Parathyroid adenoma (tissue), 2 donors: ENCODE measurements around the gene TUSC2.
A peak's percentile ranks its signal among the peaks of the same experiment; 100 is the strongest.

Source experiments
- H2AFZ ChIP-seq: fragments of 300-600 bp; sonication (generic); one replicate; pipeline ENCODE4 v1.7.0; 2017; ENCODE audit warnings: antibody characterized with exemption, mild to moderate bottlenecking
- H3K27ac ChIP-seq: fragments of 300-600 bp; sonication (generic); one replicate; pipeline ENCODE4 v1.7.0; 2017
- H3K27me3 ChIP-seq: fragments of 300-600 bp; sonication (generic); one replicate; pipeline ENCODE4 v1.7.0; 2017; ENCODE audit warnings: low read length; ENCODE audit not compliant: control insufficient read depth, insufficient read depth
- H3K36me3 ChIP-seq: fragments of 300-600 bp; sonication (generic); one replicate; pipeline ENCODE4 v1.7.0; 2017; ENCODE audit warnings: low read length; ENCODE audit not compliant: control insufficient read depth, insufficient read depth
- H3K4me1 ChIP-seq: fragments of 300-600 bp; sonication (generic); one replicate; pipeline ENCODE4 v1.7.0; 2017; ENCODE audit warnings: control low read depth
- H3K4me2 ChIP-seq: fragments of 300-600 bp; sonication (generic); one replicate; pipeline ENCODE4 v1.7.0; 2017; ENCODE audit warnings: low read length
- H3K4me3 ChIP-seq: fragments of 300-600 bp; sonication (generic); one replicate; pipeline ENCODE4 v1.7.0; 2017; ENCODE audit warnings: low read depth, low read length
- H3K79me2 ChIP-seq: fragments of 300-600 bp; sonication (generic); one replicate; pipeline ENCODE4 v1.7.0; 2017; ENCODE audit warnings: control low read depth
- H3K9ac ChIP-seq: fragments of 300-600 bp; sonication (generic); one replicate; pipeline ENCODE4 v1.7.0; 2017; ENCODE audit warnings: mild to moderate bottlenecking
- H3K9me3 ChIP-seq: fragments of 300-600 bp; sonication (generic); one replicate; pipeline ENCODE4 v1.7.0; 2017; ENCODE audit warnings: low read length; ENCODE audit not compliant: control insufficient read depth
- TF ChIP-seq, protein P1 (sequence below): fragments of 300-600 bp; sonication (generic); IDR thresholded peaks from one replicate; pipeline ENCODE4 v1.7.0; 2017; ENCODE audit warnings: antibody characterized with exemption, mild to moderate bottlenecking
- donor health status: primary hyperparathyroidism.

The TUSC2 gene

GRCh38 chr3:50327943-50328691 lies at the start of gene TUSC2:
Gene TUSC2, minus strand, starts transcription at chr3:50328223. Its CDS starts 124 bp downstream, at chr3:50328099.
- H3K27ac ChIP-seq: peak within 1 kb of the TSS; percentile 75
- no peaks in the 10 kb centered on the region for H3K36me3 ChIP-seq

GRCh38 chr3:50375258-50375931 lies 47.4 kb upstream of the TUSC2 start:
- no peak overlapping the region for H3K4me3 ChIP-seq
- H3K9ac ChIP-seq: no peak overlapping the region
- no peak overlapping the region for H2AFZ ChIP-seq
- no peaks in the 10 kb centered on the region for H3K27me3 ChIP-seq
- H3K27ac ChIP-seq: no peak overlapping the region
- H3K4me2 ChIP-seq: no peak overlapping the region
- H3K4me1 ChIP-seq: no peaks in the 10 kb centered on the region
- TF ChIP-seq, protein P1, sequence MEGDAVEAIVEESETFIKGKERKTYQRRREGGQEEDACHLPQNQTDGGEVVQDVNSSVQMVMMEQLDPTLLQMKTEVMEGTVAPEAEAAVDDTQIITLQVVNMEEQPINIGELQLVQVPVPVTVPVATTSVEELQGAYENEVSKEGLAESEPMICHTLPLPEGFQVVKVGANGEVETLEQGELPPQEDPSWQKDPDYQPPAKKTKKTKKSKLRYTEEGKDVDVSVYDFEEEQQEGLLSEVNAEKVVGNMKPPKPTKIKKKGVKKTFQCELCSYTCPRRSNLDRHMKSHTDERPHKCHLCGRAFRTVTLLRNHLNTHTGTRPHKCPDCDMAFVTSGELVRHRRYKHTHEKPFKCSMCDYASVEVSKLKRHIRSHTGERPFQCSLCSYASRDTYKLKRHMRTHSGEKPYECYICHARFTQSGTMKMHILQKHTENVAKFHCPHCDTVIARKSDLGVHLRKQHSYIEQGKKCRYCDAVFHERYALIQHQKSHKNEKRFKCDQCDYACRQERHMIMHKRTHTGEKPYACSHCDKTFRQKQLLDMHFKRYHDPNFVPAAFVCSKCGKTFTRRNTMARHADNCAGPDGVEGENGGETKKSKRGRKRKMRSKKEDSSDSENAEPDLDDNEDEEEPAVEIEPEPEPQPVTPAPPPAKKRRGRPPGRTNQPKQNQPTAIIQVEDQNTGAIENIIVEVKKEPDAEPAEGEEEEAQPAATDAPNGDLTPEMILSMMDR: no peak
- no peaks in the 10 kb centered on the region for H3K79me2 ChIP-seq
- no peaks in the 10 kb centered on the region for H3K36me3 ChIP-seq
- H3K9me3 ChIP-seq: no peaks in the 10 kb centered on the region

More at GRCh38 chr3:50327943-50328691, at the start of gene TUSC2:
- Histone ChIP-seq H3K4me1 (peaks cover 15% of the 10 kb centered on the region), H3K4me3 (peak within 1 kb of the TSS; percentile 84), H3K9ac (peak within 1 kb of the TSS; percentile 95), H3K4me2 (peak within 1 kb of the TSS; percentile 90), H3K27me3 (no peaks in the 10 kb centered on the region), H3K9me3 (no peaks in the 10 kb centered on the region), H3K79me2 (peaks cover 12% of the 10 kb centered on the region), H2AFZ (peak within 1 kb of the TSS; percentile 87)
- TF ChIP-seq, protein P1: no peak

DNA sequence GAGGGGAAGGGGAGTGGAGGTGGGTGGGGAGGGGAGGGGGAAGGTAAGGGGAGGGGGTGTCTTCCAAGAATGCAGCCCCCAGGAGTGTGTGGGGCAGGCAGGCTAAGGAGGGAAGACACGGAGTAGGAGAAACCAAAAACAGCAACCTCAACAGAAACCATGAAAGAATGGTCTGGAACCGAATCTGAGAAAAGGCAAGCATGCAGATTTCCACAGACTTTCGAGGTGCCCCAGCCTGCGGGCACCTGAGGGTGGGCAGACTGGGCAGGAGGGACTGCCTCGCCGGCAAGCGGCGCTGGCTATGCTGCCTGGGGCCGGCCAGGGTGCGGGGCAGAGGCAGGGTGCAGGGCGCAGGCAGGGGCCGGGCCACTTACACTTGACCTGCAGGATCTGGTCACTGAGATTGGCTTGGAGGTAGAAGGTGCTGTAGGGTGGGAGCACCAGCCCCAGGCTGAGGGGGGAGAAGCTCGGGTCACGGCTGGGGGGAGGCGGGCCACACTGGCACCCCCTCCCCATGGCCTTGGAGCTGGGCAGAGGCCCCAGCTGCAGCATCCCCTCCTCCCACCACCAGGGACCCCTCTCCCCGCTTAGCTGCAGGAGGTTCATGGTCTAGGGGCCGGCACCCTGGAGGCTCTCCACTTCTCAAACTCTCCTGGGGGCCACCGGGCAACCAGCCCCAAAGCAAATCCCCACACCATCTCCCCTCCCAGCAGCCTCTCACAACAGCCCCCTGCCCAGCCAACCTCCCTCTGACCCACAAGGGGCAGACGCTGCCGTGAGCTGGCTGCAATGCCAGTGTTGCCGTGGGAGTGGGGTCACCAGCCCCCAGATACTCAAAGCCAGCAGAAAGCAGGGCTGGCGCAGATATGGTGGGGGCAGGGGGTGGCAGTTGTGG lies 46.6 kb upstream of the TUSC2 start:
- Histone ChIP-seq H3K4me1 (no peaks in the 10 kb centered on the region), H3K4me2 (no peak overlapping the region), H3K36me3 (no peaks in the 10 kb centered on the region), H3K79me2 (no peaks in the 10 kb centered on the region), H3K27ac (no peak overlapping the region), H3K9me3 (no peaks in the 10 kb centered on the region), H3K9ac (no peak overlapping the region), H3K4me3 (no peak overlapping the region), H3K27me3 (no peaks in the 10 kb centered on the region), H2AFZ (no peak overlapping the region)
- TF ChIP-seq, protein P1: no peak

GRCh38 chr3:50373146-50374051 lies 45.4 kb upstream of the TUSC2 start:
- Histone ChIP-seq H2AFZ (no peak overlapping the region), H3K9me3 (no peaks in the 10 kb centered on the region), H3K27me3 (no peaks in the 10 kb centered on the region), H3K9ac (no peak overlapping the region), H3K36me3 (no peaks in the 10 kb centered on the region), H3K4me1 (no peaks in the 10 kb centered on the region), H3K4me2 (no peak overlapping the region), H3K79me2 (no peaks in the 10 kb centered on the region), H3K27ac (no peak overlapping the region), H3K4me3 (no peak overlapping the region)
- TF ChIP-seq, protein P1: no peak
